Neural progenitor cell (in vitro differentiated cells): ENCODE data around the gene GTF3C1. TPM values are rescaled to one million over a fixed set of nuclear protein-coding genes. Genes with fewer than 3 reads are reported as not detected.

Experiments used
- DNase-seq: peaks from one replicate; pipeline ENCODE4 v3.0.0-alpha.2; 2016; ENCODE audit warnings: low spot score
- H2AFZ ChIP-seq: fragments of 200-600 bp; sonication (generic); replicated peaks from 2 replicates; pipeline ENCODE4 v1.6.1; 2016; ENCODE audit warnings: antibody characterized with exemption
- H3F3A ChIP-seq: fragments of 200-600 bp; sonication (generic); 2 replicates; pipeline ENCODE4 v1.6.1; 2016; ENCODE audit warnings: antibody characterized with exemption, low read depth
- H3K27ac ChIP-seq: fragments of 200-600 bp; sonication (generic); 2 replicates; pipeline ENCODE4 v1.5.1; 2016; ENCODE audit warnings: mild to moderate bottlenecking
- H3K27me3 ChIP-seq: fragments of 200-600 bp; sonication (generic); 2 replicates; pipeline ENCODE4 v1.6.1; 2016; ENCODE audit warnings: mild to moderate bottlenecking, moderate library complexity
- H3K36me3 ChIP-seq: fragments of 200-600 bp; sonication (generic); 2 replicates; pipeline ENCODE4 v1.5.1; 2016
- H3K4me1 ChIP-seq: fragments of 200-600 bp; sonication (generic); 2 replicates; pipeline ENCODE4 v1.6.1; 2016; ENCODE audit warnings: mixed run types
- H3K4me2 ChIP-seq: fragments of 200-600 bp; sonication (generic); 2 replicates; pipeline ENCODE4 v1.6.1; 2016
- H3K4me3 ChIP-seq: fragments of 200-600 bp; sonication (generic); 2 replicates; pipeline ENCODE4 v1.5.1; 2016
- H3K79me2 ChIP-seq: fragments of 200-600 bp; sonication (generic); 2 replicates; pipeline ENCODE4 v1.6.1; 2016; ENCODE audit warnings: low read depth
- H3K9ac ChIP-seq: fragments of 200-600 bp; sonication (generic); 2 replicates; pipeline ENCODE4 v1.6.1; 2016
- H3K9me3 ChIP-seq: fragments of 200-600 bp; sonication (generic); 2 replicates; pipeline ENCODE4 v1.5.1; 2016; ENCODE audit warnings: low read depth
- H4K20me1 ChIP-seq: fragments of 200-600 bp; sonication (generic); 2 replicates; pipeline ENCODE4 v1.6.1; 2016; ENCODE audit warnings: low read depth
- H3K27ac Mint-ChIP-seq: 3 replicates; pipeline ENCODE4 v1.8.0; 2021; ENCODE audit warnings: mixed read lengths
- H3K27me3 Mint-ChIP-seq: 2 replicates; pipeline ENCODE4 v1.8.0; 2022; ENCODE audit warnings: low read depth, mild to moderate bottlenecking, inconsistent platforms, moderate library complexity, mixed read lengths; ENCODE audit not compliant: insufficient read depth
- H3K36me3 Mint-ChIP-seq: 3 replicates; pipeline ENCODE4 v1.8.0; 2021; ENCODE audit warnings: mixed read lengths
- H3K4me1 Mint-ChIP-seq: 3 replicates; pipeline ENCODE4 v1.8.0; 2021; ENCODE audit warnings: mixed read lengths
- H3K4me3 Mint-ChIP-seq: 3 replicates; pipeline ENCODE4 v1.8.0; 2021; ENCODE audit warnings: mild to moderate bottlenecking, moderate library complexity, mixed read lengths
- H3K9me3 Mint-ChIP-seq: 3 replicates; pipeline ENCODE4 v1.8.0; 2020; ENCODE audit warnings: mixed read lengths
- EZH2 ChIP-seq: fragments of 200-600 bp; sonication (generic); IDR thresholded peaks from 2 replicates; pipeline ENCODE4 v1.6.1; 2017; ENCODE audit warnings: antibody characterized with exemption, mild to moderate bottlenecking, moderate library complexity
- EZH2phosphoT487 ChIP-seq: fragments of 200-600 bp; sonication (generic); IDR thresholded peaks from 2 replicates; pipeline ENCODE4 v1.6.1; 2017; ENCODE audit warnings: antibody characterized with exemption
- total RNA-seq: library from RNA; depleted of rRNA; stranded (reverse); fragments of >200 nt; gene quantifications from 2 replicates; pipeline ENCODE4 v1.2.3, GENCODE V29; 2015; ENCODE audit warnings: low replicate concordance
- TF ChIP-seq, protein P1 (sequence below): fragments of 200-600 bp; sonication (generic); IDR thresholded peaks from 2 replicates; pipeline ENCODE4 v1.5.1; 2017; ENCODE audit warnings: antibody characterized with exemption, mild to moderate bottlenecking

Gene GTF3C1
- total RNA-seq, 1 donor from 2014 or later = 60.9 TPM

DNA sequence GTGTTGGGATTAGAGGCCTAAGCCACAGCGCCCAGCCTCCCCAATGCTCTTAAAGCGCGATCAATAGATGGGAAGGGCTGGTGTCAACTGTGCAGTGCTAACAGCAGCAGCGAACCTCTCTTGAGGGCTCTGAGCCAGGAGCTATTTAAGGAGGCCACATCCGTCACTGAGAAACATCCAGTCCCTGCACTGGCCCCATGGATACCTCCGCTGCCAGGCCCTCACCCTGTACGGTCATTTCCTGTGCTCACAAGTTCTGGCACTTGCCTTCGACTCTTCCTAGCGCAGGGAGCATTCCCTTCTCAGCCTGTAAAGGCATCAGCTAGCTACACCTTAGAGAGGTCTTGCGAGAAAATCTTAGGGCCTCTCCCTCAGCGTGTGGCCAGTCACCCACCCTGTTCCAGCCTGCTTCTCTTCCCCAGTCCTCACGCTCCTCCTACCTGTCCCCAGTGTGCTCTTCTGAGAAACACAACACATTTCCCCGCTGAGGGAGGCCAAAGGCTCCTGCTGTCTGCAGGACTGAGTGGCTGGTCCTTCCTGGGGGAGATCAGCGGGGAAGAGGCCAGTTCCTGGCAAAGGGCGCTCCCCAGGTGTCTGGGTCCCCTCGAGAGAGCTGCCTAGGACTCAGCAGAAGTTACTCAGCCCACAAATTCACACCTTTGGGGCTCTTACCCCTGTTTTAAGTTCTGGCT lies 28.6 kb downstream of the GTF3C1 start:
- H4K20me1 ChIP-seq = peaks cover 5% of the 10 kb centered on the region
- H3K36me3 ChIP-seq = peaks cover 8% of the 10 kb centered on the region
- H3K9me3 Mint-ChIP-seq = no peaks in the 10 kb centered on the region
- no peak for DNase-seq
- no peak overlapping the region for H3K4me3 ChIP-seq
- no peaks in the 10 kb centered on the region for H3K79me2 ChIP-seq
- H3K27me3 ChIP-seq = no peaks in the 10 kb centered on the region
- H3K9ac ChIP-seq = no peak overlapping the region
- H3F3A ChIP-seq = no peaks in the 10 kb centered on the region
- H2AFZ ChIP-seq = no peak overlapping the region
- H3K36me3 Mint-ChIP-seq = peaks cover 13% of the 10 kb centered on the region
- no peak overlapping the region for H3K27ac ChIP-seq
- H3K9me3 ChIP-seq = no peaks in the 10 kb centered on the region
- H3K27me3 Mint-ChIP-seq = no peaks in the 10 kb centered on the region
- no peak overlapping the region for H3K4me2 ChIP-seq
- H3K4me3 Mint-ChIP-seq = no peak overlapping the region
- no peaks in the 10 kb centered on the region for H3K4me1 Mint-ChIP-seq
- H3K27ac Mint-ChIP-seq = no peak overlapping the region
- no peaks in the 10 kb centered on the region for H3K4me1 ChIP-seq
- no peak for TF ChIP-seq EZH2phosphoT487
- TF ChIP-seq, protein P1, sequence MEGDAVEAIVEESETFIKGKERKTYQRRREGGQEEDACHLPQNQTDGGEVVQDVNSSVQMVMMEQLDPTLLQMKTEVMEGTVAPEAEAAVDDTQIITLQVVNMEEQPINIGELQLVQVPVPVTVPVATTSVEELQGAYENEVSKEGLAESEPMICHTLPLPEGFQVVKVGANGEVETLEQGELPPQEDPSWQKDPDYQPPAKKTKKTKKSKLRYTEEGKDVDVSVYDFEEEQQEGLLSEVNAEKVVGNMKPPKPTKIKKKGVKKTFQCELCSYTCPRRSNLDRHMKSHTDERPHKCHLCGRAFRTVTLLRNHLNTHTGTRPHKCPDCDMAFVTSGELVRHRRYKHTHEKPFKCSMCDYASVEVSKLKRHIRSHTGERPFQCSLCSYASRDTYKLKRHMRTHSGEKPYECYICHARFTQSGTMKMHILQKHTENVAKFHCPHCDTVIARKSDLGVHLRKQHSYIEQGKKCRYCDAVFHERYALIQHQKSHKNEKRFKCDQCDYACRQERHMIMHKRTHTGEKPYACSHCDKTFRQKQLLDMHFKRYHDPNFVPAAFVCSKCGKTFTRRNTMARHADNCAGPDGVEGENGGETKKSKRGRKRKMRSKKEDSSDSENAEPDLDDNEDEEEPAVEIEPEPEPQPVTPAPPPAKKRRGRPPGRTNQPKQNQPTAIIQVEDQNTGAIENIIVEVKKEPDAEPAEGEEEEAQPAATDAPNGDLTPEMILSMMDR = no peak
- TF ChIP-seq EZH2 = no peak

DNA sequence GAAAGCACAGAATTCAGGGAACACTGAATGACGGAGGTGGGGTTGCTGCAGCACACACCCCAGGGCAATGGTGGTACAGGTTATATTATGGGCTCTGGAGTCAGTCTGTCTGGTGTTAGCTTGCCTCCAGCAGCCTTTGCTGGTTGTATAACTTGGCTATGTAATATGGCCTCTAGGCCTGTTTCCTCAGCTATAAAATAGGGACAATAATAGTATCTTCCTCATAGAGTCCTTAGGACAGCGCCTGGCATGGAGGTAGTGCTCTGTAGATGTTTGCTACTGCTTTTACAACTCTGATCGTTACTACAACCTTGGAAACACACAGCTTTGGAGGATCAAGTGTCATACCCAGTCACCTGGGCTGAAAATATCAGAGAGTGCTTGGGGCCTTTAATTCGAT lies 31.5 kb downstream of the GTF3C1 start:
- Histone ChIP-seq H3K9ac (no peak overlapping the region), H3K27me3 (no peaks in the 10 kb centered on the region), H3F3A (no peaks in the 10 kb centered on the region), H2AFZ (no peak overlapping the region), H3K4me2 (no peak overlapping the region), H3K4me1 (no peaks in the 10 kb centered on the region), H3K27ac (no peak overlapping the region), H3K79me2 (no peaks in the 10 kb centered on the region), H3K9me3 (no peaks in the 10 kb centered on the region), H3K4me3 (no peak overlapping the region), H3K36me3 (peaks cover 5% of the 10 kb centered on the region), H4K20me1 (peaks cover 14% of the 10 kb centered on the region)
- H3K4me1 Mint-ChIP-seq = no peaks in the 10 kb centered on the region
- TF ChIP-seq EZH2 (no peak), EZH2phosphoT487 (no peak)
- TF ChIP-seq, protein P1 = no peak
- no peak for DNase-seq
- no peak overlapping the region for H3K27ac Mint-ChIP-seq
- no peak overlapping the region for H3K4me3 Mint-ChIP-seq
- H3K27me3 Mint-ChIP-seq = peaks cover 2% of the 10 kb centered on the region
- peaks cover 18% of the 10 kb centered on the region for H3K36me3 Mint-ChIP-seq
- H3K9me3 Mint-ChIP-seq = no peaks in the 10 kb centered on the region

DNA sequence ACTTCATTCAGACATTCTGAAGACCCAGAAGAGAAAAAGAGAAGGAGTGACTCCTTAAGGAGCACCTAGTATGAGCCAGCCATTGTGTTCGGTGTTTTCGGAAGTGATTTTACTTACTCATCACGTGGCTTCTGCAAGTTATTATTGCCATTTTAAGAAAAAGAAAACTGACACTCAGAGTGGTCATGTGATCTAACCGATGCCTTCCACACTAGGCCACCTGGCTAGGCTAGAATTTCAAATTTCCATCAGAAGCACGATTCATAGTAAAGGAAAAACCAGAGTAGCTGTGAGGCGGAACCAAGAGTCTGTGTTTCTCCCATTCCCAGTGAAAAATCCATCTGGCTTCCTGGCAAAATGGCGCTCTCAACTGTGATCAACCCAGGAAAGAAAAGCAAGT lies 32.0 kb downstream of the GTF3C1 start:
- Mint-ChIP-seq H3K36me3 (peaks cover 19% of the 10 kb centered on the region), H3K9me3 (no peaks in the 10 kb centered on the region), H3K27me3 (peaks cover 2% of the 10 kb centered on the region), H3K27ac (no peak overlapping the region), H3K4me1 (peaks cover under 1% of the 10 kb centered on the region), H3K4me3 (no peak overlapping the region)
- Histone ChIP-seq H3K4me2 (no peak overlapping the region), H3K4me1 (no peaks in the 10 kb centered on the region), H3K27me3 (no peaks in the 10 kb centered on the region), H4K20me1 (peaks cover 14% of the 10 kb centered on the region), H3K4me3 (no peak overlapping the region), H2AFZ (no peak overlapping the region), H3K36me3 (peaks cover under 1% of the 10 kb centered on the region), H3K27ac (no peak overlapping the region), H3K9me3 (no peaks in the 10 kb centered on the region), H3K9ac (no peak overlapping the region), H3F3A (no peaks in the 10 kb centered on the region), H3K79me2 (no peaks in the 10 kb centered on the region)
- TF ChIP-seq, protein P1 = no peak
- TF ChIP-seq EZH2 = no peak
- no peak for TF ChIP-seq EZH2phosphoT487
- DNase-seq = no peak
